ENCODE measurements around the gene STPG4.

Gene STPG4

DNA sequence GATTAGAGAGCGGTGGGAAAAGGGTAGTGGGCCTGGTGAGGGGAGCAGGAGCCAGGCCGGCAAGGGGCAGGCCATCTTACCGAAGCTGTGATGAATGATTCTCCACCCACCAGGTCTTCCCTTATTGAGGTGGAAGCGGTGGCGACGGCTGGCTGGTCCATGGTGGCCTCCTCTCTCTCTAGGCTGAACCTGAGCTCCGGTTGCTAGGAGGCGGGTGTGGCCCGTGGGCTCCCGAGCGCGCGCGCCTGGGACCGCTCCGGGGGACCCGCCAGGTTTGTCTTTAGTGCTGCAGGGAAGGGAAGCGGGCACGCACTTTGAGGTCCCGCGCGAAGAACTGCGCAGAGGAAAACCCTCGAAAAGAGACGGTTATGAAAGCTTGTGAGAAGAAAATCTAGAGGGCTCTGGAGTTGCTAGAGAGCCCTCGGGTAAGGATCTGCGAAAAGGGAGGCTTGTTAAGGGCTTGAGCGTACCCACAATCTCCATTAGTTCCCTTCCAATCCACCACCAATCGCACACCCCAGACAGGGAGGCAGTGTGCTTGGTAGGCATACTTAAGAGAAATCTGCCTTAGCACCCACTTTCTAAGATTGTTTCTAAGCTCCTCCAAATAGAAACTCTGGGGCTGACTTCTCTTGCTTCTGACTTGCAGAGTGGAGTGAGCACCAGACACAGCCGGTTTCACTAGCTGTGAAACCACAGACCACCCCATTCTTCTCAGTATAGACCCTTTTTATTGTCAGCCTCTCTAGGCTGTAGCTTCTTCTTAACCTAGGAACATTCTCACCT is at the start of gene STPG4:
STPG4 (minus strand) TSS at position 218 of the 786 bp plus-strand sequence; CDS start at position 161, 57 bp downstream.
- TF ChIP-seq CTCF (conservative IDR thresholded peaks at IDR 0.05) = no peak
- no peak for TF ChIP-seq ZFX (IDR thresholded peaks at IDR 0.05)
- H3K27ac ChIP-seq = no peak within 1 kb of the TSS

DNA sequence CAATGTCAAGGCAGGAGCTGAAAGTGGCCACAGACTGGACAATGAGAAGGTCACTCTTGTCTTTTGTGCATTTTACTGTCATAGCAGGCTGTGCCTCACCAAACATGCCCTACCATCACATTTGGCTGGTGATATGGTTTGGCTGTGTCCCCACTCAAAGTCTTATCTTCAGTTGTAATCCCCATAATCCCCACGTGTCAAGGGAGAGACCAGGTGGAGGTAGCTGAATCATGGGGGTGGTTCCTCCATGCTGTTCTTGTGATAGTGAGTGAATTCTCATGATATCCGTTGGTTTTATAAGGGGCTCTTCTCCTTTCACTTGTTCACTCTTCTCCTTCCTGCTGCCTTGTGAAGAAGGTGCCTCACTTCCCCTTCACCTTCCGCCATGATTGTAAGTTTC is 49.6 kb upstream of the STPG4 start:
- no peak overlapping the region for H3K27ac ChIP-seq
- TF ChIP-seq ZFX (IDR thresholded peaks at IDR 0.05) = no peak
- TF ChIP-seq CTCF (conservative IDR thresholded peaks at IDR 0.05) = no peak

GRCh38 chr2:47203995-47204394 is 48.9 kb upstream of the STPG4 start:
- H3K27ac ChIP-seq = no peak overlapping the region
- TF ChIP-seq ZFX (IDR thresholded peaks at IDR 0.05) (no peak), CTCF (conservative IDR thresholded peaks at IDR 0.05) (no peak)

- no peak overlapping the region for H3K27ac ChIP-seq
These were observed 46.1 kb upstream of the STPG4 start for GRCh38 chr2:47201224-47201623.

GRCh38 chr2:47198985-47199451 is 43.9 kb upstream of the STPG4 start:
- TF ChIP-seq ZFX (IDR thresholded peaks at IDR 0.05) = no peak
- no peak for TF ChIP-seq CTCF (conservative IDR thresholded peaks at IDR 0.05)
- no peak overlapping the region for H3K27ac ChIP-seq

More at GRCh38 chr2:47201224-47201623, 46.1 kb upstream of the STPG4 start:
- TF ChIP-seq CTCF (conservative IDR thresholded peaks at IDR 0.05) = no peak
- no peak for TF ChIP-seq ZFX (IDR thresholded peaks at IDR 0.05)

DNA sequence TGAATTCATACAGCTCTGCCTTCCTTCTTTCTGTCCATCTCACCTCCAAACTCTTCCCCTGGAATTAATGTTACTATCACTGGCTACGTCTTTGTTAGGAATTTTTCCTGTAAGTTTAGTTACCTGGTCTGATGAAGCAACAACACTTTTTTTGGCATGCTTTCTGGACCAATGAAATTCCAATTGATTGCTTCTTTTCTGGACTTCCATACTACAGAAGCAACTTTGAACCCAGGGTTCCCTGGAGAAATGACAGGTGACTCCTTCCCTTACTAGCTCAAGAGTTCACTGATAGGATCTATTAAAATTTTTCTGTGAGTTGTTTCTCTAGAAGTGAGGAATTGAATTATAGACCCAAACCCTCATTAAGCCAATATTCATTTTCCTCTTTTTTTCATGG is 41.4 kb upstream of the STPG4 start:
- TF ChIP-seq CTCF (conservative IDR thresholded peaks at IDR 0.05) = no peak
- TF ChIP-seq ZFX (IDR thresholded peaks at IDR 0.05) = no peak
- no peak overlapping the region for H3K27ac ChIP-seq

- no peak overlapping the region for H3K27ac ChIP-seq
- no peak for TF ChIP-seq ZFX (IDR thresholded peaks at IDR 0.05)
- no peak for TF ChIP-seq CTCF (conservative IDR thresholded peaks at IDR 0.05)
These were observed 40.9 kb upstream of the STPG4 start for GRCh38 chr2:47196046-47196445.
